H9 (cell line): ENCODE measurements around the gene SPARCL1. TPM values are rescaled to one million over a fixed set of nuclear protein-coding genes. Genes with fewer than 3 reads are reported as not detected.
"Not testable (repeated sequence)": the region's sequence is repeated elsewhere in the genome, so short reads cannot be mapped to it uniquely, and the experiment has no call there.

Source experiments
- DNase-seq: peaks from one replicate; pipeline ENCODE4 v3.0.0-alpha.2; 2017
- H2AFZ ChIP-seq: one replicate; pipeline ENCODE4 v1.6.1; 2013; ENCODE audit warnings: mild to moderate bottlenecking, low read length, control low read depth, moderate library complexity
- H2AK5ac ChIP-seq: 2 replicates; pipeline ENCODE4 v1.6.1; 2013; ENCODE audit warnings: low read length, control low read depth, mixed read lengths; ENCODE audit not compliant: insufficient read length
- H2BK120ac ChIP-seq: one replicate; pipeline ENCODE4 v1.6.1; 2013; ENCODE audit warnings: low read depth, mild to moderate bottlenecking, low read length, control low read depth, inconsistent platforms; ENCODE audit not compliant: poor library complexity, severe bottlenecking
- H2BK12ac ChIP-seq: 2 replicates; pipeline ENCODE4 v1.6.1; 2013; ENCODE audit warnings: low read length, control low read depth, mixed read lengths, low read depth; ENCODE audit not compliant: insufficient read length
- H2BK15ac ChIP-seq: 2 replicates; pipeline ENCODE4 v1.6.1; 2013; ENCODE audit warnings: low read depth, low read length, control low read depth
- H2BK20ac ChIP-seq: one replicate; pipeline ENCODE4 v1.6.1; 2013; ENCODE audit warnings: low read depth, mild to moderate bottlenecking, low read length, control low read depth, inconsistent platforms; ENCODE audit not compliant: poor library complexity, severe bottlenecking
- H2BK5ac ChIP-seq: 2 replicates; pipeline ENCODE4 v1.6.1; 2013; ENCODE audit warnings: low read length, control low read depth, mixed read lengths; ENCODE audit not compliant: insufficient read length
- H3K14ac ChIP-seq: 2 replicates; pipeline ENCODE4 v1.6.1; 2013; ENCODE audit warnings: low read length, control low read depth; ENCODE audit not compliant: insufficient read depth
- H3K18ac ChIP-seq: 2 replicates; pipeline ENCODE4 v1.6.1; 2013; ENCODE audit warnings: low read depth, mild to moderate bottlenecking, mixed read lengths, low read length, control low read depth; ENCODE audit not compliant: insufficient read length
- H3K23ac ChIP-seq: 2 replicates; pipeline ENCODE4 v1.6.1; 2013; ENCODE audit warnings: low read length, control low read depth, mixed read lengths, low read depth; ENCODE audit not compliant: insufficient read length
- H3K23me2 ChIP-seq: 2 replicates; pipeline ENCODE4 v1.6.1; 2013; ENCODE audit warnings: low read depth, mild to moderate bottlenecking, mixed read lengths, low read length, control low read depth; ENCODE audit not compliant: insufficient read length, poor library complexity, severe bottlenecking
- H3K27ac ChIP-seq: 2 replicates; pipeline ENCODE4 v1.5.1; 2013; ENCODE audit warnings: low read length, control low read depth, mixed read lengths, low read depth; ENCODE audit not compliant: insufficient read length
- H3K27me3 ChIP-seq: 2 replicates; pipeline ENCODE4 v1.6.1; 2013; ENCODE audit warnings: low read length, control low read depth, inconsistent platforms; ENCODE audit not compliant: insufficient read depth
- H3K4ac ChIP-seq: 2 replicates; pipeline ENCODE4 v1.6.1; 2013; ENCODE audit warnings: low read depth, mild to moderate bottlenecking, control low read depth, inconsistent platforms, low read length, moderate library complexity
- H3K4me1 ChIP-seq: 2 replicates; pipeline ENCODE4 v1.6.1; 2013; ENCODE audit warnings: low read length, control low read depth, inconsistent platforms; ENCODE audit not compliant: insufficient read depth
- H3K4me2 ChIP-seq: 2 replicates; pipeline ENCODE4 v1.6.1; 2013; ENCODE audit warnings: low read length, control low read depth, mixed read lengths; ENCODE audit not compliant: insufficient read length, insufficient read depth
- H3K56ac ChIP-seq: 2 replicates; pipeline ENCODE4 v1.6.1; 2013; ENCODE audit warnings: low read depth, mild to moderate bottlenecking, mixed read lengths, low read length, control low read depth; ENCODE audit not compliant: insufficient read length
- H3K79me1 ChIP-seq: 2 replicates; pipeline ENCODE4 v1.6.1; 2013; ENCODE audit warnings: low read depth, mild to moderate bottlenecking, moderate library complexity, low read length, control low read depth, inconsistent platforms; ENCODE audit not compliant: insufficient read depth, poor library complexity, severe bottlenecking
- H3K79me2 ChIP-seq: 2 replicates; pipeline ENCODE4 v1.6.1; 2013; ENCODE audit warnings: low read length, control low read depth, inconsistent platforms; ENCODE audit not compliant: insufficient read depth
- H3K9ac ChIP-seq: 2 replicates; pipeline ENCODE4 v1.6.1; 2013; ENCODE audit warnings: low read length, control low read depth, mixed read lengths; ENCODE audit not compliant: insufficient read length; ENCODE audit errors: extremely low read depth
- H3K9me3 ChIP-seq: one replicate; pipeline ENCODE4 v1.6.1; 2013; ENCODE audit warnings: low read depth, low read length, inconsistent platforms; ENCODE audit not compliant: control insufficient read depth
- H3T11ph ChIP-seq: one replicate; pipeline ENCODE4 v1.6.1; 2013; ENCODE audit warnings: mild to moderate bottlenecking, low read length, control low read depth, inconsistent platforms
- H4K20me1 ChIP-seq: one replicate; pipeline ENCODE4 v1.6.1; 2013; ENCODE audit not compliant: control insufficient read depth, insufficient read length, insufficient read depth
- H4K5ac ChIP-seq: 2 replicates; pipeline ENCODE4 v1.6.1; 2013; ENCODE audit warnings: low read depth, mild to moderate bottlenecking, mixed read lengths, low read length, control low read depth; ENCODE audit not compliant: insufficient read length
- H4K8ac ChIP-seq: replicated peaks from 2 replicates; pipeline ENCODE4 v1.6.1; 2013; ENCODE audit warnings: low read length, control low read depth, mixed read lengths, low read depth; ENCODE audit not compliant: insufficient read length
- H4K91ac ChIP-seq: 2 replicates; pipeline ENCODE4 v1.6.1; 2013; ENCODE audit warnings: low read depth, mild to moderate bottlenecking, moderate library complexity, mixed read lengths, low read length, control low read depth; ENCODE audit not compliant: insufficient read length
- H3K27ac Mint-ChIP-seq, 3 experiments: 2 replicates in 2 of 3; 3 replicates in 1 of 3; pipeline ENCODE4 v1.8.0; 2020 to 2021; ENCODE audit warnings: mixed read lengths in 3 of 3, mild to moderate bottlenecking in 1 of 3, moderate library complexity in 1 of 3
- H3K27me3 Mint-ChIP-seq: 2 replicates; pipeline ENCODE4 v1.8.0; 2021; ENCODE audit warnings: low read depth, mild to moderate bottlenecking, moderate library complexity, mixed read lengths
- H3K36me3 Mint-ChIP-seq, 3 experiments: 2 replicates in 2 of 3; 3 replicates in 1 of 3; pipeline ENCODE4 v1.8.0; 2020 to 2021; ENCODE audit warnings: low read depth in 3 of 3, mixed read lengths in 3 of 3; ENCODE audit not compliant: insufficient read depth in 1 of 3
- H3K4me1 Mint-ChIP-seq, 2 experiments: 2 replicates each; pipeline ENCODE4 v1.8.0; 2020; ENCODE audit warnings: mixed read lengths in 2 of 2
- H3K4me3 Mint-ChIP-seq, 2 experiments: 2 replicates in 1 of 2; 3 replicates in 1 of 2; pipeline ENCODE4 v1.8.0; 2020 to 2021; ENCODE audit warnings: mild to moderate bottlenecking in 2 of 2, mixed read lengths in 2 of 2, moderate library complexity in 1 of 2
- H3K9me3 Mint-ChIP-seq, 2 experiments: 2 replicates in 1 of 2; 3 replicates in 1 of 2; pipeline ENCODE4 v1.8.0; 2020; ENCODE audit warnings: mild to moderate bottlenecking in 2 of 2, mixed read lengths in 2 of 2, moderate library complexity in 1 of 2
- WGBS: extraction: QIAGEN DNeasy Blood & Tissue Kit; methylation state at CpG from one replicate; pipeline ENCODE4 v1.1.7; 2013; ENCODE audit warnings: missing lambda C conversion rate, low lambda C conversion rate, mixed read lengths; ENCODE audit not compliant: insufficient read length; ENCODE audit errors: extremely low coverage; 5-methylcytosine and 5-hydroxymethylcytosine counted together
- total RNA-seq: library from RNA; stranded (reverse); gene quantifications from 2 replicates; pipeline ENCODE4 v1.2.1, GENCODE V29; 2021
- TF ChIP-seq, protein P1 (sequence below): fragments of 200-600 bp; sonication (generic); conservative IDR thresholded peaks from 3 replicates; pipeline ENCODE4 v1.8.0; 2021; ENCODE audit warnings: antibody characterized with exemption, mild to moderate bottlenecking

SPARCL1 gene
- total RNA-seq, 1 experiment from 2014 or later: 0.17 TPM

DNA sequence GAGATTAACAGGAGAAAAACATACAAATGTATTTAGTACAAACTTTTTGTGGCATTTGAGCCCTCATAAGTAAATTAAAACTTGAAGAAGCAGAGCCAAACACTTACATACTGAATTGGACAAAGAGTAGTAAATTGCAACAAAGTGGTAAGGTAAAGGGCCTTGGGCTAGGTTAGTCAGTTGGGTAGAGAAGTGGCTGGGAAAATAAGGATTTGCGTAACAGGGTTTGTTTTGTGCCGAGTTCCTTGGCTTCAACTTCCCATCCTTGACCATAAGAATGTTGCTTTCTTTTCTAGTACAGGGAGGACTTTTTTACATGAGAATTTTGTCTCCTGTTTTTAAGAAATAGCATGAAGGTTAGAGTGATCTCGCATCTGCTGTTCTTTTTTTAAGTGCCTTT lies 45.8 kb upstream of the SPARCL1 start:
- TF ChIP-seq, protein P1, sequence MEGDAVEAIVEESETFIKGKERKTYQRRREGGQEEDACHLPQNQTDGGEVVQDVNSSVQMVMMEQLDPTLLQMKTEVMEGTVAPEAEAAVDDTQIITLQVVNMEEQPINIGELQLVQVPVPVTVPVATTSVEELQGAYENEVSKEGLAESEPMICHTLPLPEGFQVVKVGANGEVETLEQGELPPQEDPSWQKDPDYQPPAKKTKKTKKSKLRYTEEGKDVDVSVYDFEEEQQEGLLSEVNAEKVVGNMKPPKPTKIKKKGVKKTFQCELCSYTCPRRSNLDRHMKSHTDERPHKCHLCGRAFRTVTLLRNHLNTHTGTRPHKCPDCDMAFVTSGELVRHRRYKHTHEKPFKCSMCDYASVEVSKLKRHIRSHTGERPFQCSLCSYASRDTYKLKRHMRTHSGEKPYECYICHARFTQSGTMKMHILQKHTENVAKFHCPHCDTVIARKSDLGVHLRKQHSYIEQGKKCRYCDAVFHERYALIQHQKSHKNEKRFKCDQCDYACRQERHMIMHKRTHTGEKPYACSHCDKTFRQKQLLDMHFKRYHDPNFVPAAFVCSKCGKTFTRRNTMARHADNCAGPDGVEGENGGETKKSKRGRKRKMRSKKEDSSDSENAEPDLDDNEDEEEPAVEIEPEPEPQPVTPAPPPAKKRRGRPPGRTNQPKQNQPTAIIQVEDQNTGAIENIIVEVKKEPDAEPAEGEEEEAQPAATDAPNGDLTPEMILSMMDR: no peak
- Histone ChIP-seq H2BK20ac (no peak overlapping the region), H3K27me3 (no peaks in the 10 kb centered on the region), H3K9ac (no peak overlapping the region), H3K4me1 (peaks cover 3% of the 10 kb centered on the region), H3K4ac (no peak overlapping the region), H4K8ac (no peak overlapping the region), H2AFZ (no peak overlapping the region), H3K27ac (no peak overlapping the region), H4K5ac (no peak overlapping the region), H4K91ac (no peak overlapping the region), H2BK15ac (no peak overlapping the region), H3K4me2 (no peak overlapping the region), H3K79me2 (no peaks in the 10 kb centered on the region), H4K20me1 (no peaks in the 10 kb centered on the region), H3K56ac (no peak overlapping the region), H2BK120ac (no peak overlapping the region), H3K9me3 (no peaks in the 10 kb centered on the region), H2BK12ac (no peak overlapping the region), H3K18ac (no peak overlapping the region), H3K79me1 (no peaks in the 10 kb centered on the region), H2BK5ac (no peak overlapping the region), H3K23me2 (no peaks in the 10 kb centered on the region), H2AK5ac (no peak overlapping the region), H3T11ph (no peak overlapping the region), H3K23ac (no peak overlapping the region), H3K14ac (no peak overlapping the region)
- DNase-seq: no peak
- H3K27me3 Mint-ChIP-seq: no peaks in the 10 kb centered on the region
- H3K4me3 Mint-ChIP-seq: no peak overlapping the region
- no CpG with 5 or more reads among the region's 3 CpGs for WGBS
- H3K27ac Mint-ChIP-seq: no peak overlapping the region
- H3K36me3 Mint-ChIP-seq: no peaks in the 10 kb centered on the region
- peaks cover 0 to 5% of the 10 kb centered on the region in 2 experiments; a peak in 1 of 5 replicates for H3K9me3 Mint-ChIP-seq
- peaks cover 6 to 16% of the 10 kb centered on the region in 2 experiments for H3K4me1 Mint-ChIP-seq

DNA sequence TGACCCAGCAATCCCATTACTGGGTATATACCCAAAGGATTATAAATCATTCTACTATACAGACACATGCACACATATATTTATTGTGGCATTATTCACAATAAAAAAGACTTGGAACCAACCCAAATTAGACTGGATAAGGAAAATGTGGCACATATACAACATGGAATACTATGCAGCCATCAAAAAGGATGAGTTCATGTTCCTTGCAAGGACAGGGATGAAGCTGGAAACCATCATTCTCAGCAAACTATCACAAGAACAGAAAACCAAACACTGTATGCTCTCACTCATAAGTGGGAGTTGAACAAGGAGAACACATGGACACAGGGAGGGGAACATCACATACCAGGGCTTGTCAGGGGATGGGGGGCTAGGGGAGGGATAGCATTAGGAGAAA lies 45.2 kb upstream of the SPARCL1 start:
- not testable (repeated sequence) for H2BK120ac ChIP-seq, H3K9ac ChIP-seq, H4K91ac ChIP-seq, H3K27me3 Mint-ChIP-seq, DNase-seq, H2BK20ac ChIP-seq, H4K8ac ChIP-seq, H3K23ac ChIP-seq, H2AFZ ChIP-seq, H3K4ac ChIP-seq, H2BK15ac ChIP-seq, H3K27me3 ChIP-seq, H3K27ac ChIP-seq, H3K79me1 ChIP-seq, H3K4me1 Mint-ChIP-seq, H2BK12ac ChIP-seq, H3K9me3 ChIP-seq, H2AK5ac ChIP-seq, H3K4me1 ChIP-seq, H2BK5ac ChIP-seq, H3K9me3 Mint-ChIP-seq, H4K20me1 ChIP-seq, H3K36me3 Mint-ChIP-seq, H3K79me2 ChIP-seq, H3K4me3 Mint-ChIP-seq, H3K4me2 ChIP-seq, H3T11ph ChIP-seq, H4K5ac ChIP-seq, H3K14ac ChIP-seq, H3K18ac ChIP-seq, H3K23me2 ChIP-seq, H3K56ac ChIP-seq, H3K27ac Mint-ChIP-seq
